ENCODE data around the gene UBE4A.

UBE4A gene, protein sequence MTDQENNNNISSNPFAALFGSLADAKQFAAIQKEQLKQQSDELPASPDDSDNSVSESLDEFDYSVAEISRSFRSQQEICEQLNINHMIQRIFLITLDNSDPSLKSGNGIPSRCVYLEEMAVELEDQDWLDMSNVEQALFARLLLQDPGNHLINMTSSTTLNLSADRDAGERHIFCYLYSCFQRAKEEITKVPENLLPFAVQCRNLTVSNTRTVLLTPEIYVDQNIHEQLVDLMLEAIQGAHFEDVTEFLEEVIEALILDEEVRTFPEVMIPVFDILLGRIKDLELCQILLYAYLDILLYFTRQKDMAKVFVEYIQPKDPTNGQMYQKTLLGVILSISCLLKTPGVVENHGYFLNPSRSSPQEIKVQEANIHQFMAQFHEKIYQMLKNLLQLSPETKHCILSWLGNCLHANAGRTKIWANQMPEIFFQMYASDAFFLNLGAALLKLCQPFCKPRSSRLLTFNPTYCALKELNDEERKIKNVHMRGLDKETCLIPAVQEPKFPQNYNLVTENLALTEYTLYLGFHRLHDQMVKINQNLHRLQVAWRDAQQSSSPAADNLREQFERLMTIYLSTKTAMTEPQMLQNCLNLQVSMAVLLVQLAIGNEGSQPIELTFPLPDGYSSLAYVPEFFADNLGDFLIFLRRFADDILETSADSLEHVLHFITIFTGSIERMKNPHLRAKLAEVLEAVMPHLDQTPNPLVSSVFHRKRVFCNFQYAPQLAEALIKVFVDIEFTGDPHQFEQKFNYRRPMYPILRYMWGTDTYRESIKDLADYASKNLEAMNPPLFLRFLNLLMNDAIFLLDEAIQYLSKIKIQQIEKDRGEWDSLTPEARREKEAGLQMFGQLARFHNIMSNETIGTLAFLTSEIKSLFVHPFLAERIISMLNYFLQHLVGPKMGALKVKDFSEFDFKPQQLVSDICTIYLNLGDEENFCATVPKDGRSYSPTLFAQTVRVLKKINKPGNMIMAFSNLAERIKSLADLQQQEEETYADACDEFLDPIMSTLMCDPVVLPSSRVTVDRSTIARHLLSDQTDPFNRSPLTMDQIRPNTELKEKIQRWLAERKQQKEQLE

DNA sequence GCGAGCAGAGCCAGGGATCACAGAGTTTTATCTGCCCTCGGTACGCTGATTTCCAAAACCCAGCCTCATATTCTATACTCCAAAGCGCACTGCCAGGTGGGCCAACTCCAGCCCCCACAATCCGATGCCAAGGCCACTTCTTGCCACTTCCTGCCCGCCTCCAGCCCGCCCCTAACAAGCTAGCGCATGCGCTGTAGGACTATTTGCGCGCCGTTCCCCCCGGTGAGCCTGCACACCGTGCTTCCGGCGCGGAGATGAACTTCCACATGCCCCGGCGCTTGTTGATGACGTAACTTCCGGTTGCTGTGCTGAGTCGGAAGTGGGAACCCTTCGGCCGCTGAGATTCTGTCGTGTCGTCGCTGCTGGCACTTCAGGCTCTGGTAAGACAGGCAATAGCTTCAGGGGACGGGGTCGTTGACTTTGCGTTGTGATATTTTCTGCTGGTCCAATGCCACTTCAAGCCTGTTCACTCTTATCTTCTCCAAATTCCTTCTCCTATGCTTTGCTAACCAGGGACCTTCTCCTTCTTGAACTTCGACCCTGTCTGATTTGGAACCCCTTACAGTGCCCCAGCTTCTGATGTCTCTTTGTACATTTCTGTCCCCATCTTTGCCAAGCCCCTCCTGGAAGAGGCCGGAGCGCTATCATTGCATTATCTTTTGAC lies at the start of gene UBE4A:
Gene UBE4A, plus strand, starts transcription at position 306 of the 664 bp plus-strand sequence. CDS start 5,481 bp downstream, outside the sequence.
- peak; percentile 98 for DNase-seq (ENCODE audit: low spot score)

DNA sequence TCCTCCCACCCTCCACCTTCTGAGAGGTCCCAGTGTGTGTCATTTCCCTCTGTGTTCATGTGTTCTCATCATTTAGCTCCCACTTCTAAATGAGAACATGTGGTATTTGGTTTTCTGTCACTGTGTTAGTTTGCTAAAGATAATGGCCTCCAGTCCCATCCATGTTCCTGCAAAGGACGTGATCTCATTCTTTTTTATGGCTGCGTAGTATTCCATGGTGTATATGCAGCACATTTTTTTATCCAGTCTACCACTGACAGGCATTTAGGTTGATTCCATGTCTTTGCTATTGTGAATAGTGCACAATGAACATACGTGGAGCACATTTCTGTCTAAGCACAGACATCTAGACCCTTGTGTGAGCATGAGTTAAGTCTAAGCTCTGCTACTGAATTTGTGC lies 49.1 kb upstream of the UBE4A start:
- no peak for DNase-seq (ENCODE audit: low spot score)

DNA sequence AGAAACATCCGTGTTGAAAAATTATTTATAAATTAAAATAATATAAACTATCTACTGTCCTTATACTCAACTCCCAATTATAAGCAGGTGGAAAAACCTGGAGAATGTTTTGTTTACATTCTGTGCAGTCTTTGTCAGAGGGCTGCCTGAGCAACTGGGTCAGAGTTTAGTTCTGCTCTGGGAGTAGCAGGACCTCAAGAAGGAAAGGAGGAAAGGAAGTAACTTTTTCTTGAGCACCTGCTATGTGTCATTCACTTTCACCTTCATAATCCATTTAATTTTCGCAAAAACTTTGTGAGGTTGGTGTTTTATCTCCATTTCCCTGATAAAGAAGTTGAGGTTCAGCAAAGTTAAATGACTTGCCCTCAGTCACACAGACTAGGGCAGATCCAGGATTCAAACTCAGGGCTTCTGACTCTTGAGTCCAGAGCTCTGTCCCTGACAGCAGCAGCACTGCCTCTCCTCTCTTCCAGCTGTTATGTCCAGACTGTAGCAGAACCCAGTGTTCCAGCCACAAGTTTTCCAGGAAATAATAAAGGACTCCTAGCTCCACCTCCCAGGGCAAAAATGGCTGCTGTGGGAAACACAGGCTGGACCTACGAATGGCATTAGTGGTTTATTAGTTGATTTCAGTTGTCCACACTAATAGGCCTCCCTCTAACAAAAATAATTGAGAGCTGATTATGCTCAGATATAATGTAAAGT lies 48.5 kb upstream of the UBE4A start:
- DNase-seq (ENCODE audit: low spot score), result no peak

DNA sequence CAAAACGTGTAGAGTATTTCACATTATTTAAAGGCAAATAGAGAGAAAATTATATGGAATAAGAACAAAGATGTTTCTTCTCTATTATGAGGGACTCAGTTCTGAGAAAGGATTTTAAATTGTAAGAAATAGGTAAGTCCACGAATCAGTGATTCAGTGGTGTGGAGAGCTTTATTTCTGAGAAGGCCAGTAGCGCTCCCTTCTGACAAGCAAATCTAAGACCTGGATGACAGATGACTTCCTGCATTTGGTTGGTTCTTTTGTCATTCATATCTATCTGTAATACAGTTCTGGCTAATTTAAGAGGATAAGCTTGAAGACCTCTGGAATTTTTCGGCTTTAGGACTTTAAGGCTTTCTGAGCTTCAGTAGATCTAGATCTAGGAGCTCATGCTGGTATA lies 47.9 kb upstream of the UBE4A start:
- peak; percentile 66 for DNase-seq (ENCODE audit: low spot score)

DNA sequence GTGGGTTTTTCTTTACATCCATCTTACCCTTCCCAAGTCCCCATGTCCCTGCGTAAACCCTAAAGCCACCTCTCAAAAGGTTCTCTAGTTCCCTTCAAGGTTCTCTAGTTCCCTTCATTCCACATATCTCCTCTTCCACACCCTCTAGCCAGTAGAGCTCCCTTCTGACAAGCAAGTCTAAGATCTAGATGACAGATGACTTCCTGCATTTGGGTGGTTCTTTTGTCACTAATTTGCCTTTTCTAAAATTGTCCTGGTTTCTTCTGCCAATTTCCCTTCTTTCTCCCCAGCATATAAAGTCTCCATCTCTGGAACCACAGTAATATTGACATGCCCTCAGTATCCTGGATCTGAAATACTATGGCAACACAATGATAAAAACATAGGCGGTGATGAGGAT lies 47.1 kb upstream of the UBE4A start:
- no peak for DNase-seq (ENCODE audit: low spot score)

DNA sequence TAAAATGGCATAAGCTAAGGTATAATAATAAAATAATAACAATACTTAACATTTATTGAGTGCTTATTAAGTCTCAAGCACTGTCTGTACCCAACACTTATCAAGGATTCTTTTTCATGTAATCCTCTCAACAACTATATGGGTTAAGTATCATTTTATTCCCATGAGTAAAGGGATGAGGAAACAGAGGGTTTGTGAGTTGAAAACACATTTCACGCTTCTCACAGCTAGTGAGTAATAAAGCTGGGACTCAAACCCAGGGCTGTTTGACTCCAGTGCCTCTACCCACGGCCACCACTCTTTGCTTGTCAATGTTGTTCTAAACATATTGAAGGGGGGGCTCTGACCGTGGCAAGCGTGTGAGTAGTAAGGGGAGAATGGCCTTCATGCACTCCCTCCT lies 46.2 kb upstream of the UBE4A start:
- no peak for DNase-seq (ENCODE audit: low spot score)

DNA sequence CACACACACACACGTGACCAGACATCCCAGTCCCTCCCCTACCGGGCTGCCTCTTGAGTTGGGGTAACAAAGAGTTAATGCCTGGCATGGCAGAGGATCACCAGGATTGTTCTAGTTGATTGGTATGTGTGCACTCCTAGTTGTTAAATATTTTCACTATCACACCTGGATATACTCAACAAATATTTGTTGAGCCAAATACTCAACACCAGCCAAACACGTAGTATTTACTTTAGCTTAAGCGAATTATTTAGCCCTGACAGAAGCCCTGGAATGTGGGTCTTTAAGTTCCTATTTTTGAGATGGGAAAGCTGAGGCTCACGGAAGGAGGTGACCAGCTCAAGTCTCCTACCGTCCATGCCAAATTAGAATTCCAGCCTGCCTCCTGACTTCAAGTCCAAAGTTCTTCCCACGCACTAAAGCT lies 44.4 kb upstream of the UBE4A start:
- no peak for DNase-seq (ENCODE audit: low spot score)

DNA sequence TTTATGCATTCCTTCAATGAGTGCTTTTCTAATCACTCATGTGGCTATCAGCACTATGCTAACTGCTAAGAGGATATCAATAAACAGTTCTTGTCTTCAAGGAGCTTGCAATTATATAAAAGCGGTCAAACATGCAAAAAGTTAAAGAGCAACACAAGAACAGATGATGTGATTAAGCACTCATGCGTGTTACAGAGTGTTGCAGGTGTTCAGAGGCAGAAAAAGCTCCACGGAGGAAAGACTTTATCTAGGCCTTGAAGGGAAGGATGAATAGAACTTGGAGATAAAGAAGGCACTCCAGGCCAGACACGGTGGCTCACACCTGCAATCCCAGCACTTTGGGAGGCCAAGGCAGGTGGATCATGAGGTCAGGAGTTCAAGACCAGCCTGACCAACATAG lies 41.3 kb upstream of the UBE4A start:
- no peak for DNase-seq (ENCODE audit: low spot score)

DNA sequence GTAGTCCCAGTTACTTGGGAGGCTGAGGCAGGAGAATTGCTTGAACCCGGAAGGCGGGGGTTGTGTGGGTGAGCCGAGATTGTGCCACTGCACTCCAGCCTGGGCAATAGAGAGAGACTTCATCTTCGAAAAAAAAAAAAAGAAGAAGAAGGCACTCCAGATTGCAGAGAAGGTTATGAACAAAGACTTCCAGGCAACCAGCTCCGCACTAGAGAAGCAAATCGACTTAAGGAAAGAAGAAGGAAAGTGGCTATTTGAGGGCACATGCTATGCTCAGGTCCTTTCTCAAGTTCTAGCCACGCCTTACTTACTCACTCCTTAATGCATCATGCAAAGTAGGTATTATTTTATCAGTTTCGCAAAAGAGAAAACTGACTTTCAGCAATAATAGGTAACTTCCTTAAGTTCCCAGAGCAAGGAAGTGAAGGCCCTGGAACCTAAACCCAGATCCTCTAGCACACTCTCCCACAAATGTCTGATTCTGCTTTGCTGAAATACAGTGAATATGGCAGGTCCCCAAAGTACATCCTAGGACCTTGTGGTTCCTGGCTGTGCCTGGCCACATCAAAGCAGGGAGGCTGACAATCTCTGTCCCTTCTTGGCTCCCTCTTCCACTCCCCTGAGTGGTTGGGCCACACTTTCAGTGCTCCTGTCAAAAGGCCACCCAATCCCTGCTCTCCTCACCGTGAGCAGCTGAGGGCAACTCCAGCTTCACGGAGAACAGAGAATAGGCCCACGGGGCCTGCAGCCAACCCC lies 40.6 kb upstream of the UBE4A start:
- no peak for DNase-seq (ENCODE audit: low spot score)

DNA sequence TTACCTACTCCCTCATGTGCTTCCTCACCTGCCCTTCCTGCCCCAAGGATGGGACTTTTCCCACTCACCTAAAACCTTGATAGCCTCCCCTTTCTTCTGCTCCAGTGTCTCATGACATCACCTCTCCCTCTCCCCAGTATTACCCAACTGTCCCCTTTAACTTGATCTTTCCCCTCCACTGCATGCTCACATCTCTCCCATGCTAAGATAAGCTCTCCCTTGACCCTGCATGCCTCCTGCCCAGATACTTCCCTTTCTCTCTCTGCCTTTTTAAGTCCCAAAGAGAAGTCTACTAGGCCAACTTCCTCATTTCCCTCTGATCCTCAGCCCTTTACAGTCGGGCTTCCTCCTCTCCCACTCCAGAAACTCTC lies 40.1 kb upstream of the UBE4A start:
- DNase-seq (ENCODE audit: low spot score), result no peak

DNA sequence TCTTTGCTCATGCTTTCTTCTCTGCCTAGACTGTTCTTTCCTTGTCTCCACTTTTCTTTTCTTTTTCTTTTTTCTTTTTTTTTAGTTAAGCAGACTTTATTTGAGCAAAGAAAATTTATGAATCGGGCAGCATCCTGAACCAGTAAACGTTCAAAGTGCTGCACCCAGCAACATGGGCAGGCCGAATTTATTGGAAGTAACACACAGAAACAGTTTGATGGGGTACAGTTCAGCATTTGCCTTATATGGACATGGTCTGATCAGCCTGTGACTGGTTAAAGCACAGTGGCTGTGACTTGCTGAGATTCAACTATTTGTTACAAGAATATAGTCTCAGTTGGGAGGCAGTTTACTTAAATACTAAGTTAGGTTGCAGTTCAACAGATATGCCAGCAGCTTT lies 38.9 kb upstream of the UBE4A start:
- DNase-seq (ENCODE audit: low spot score), result no peak

DNA sequence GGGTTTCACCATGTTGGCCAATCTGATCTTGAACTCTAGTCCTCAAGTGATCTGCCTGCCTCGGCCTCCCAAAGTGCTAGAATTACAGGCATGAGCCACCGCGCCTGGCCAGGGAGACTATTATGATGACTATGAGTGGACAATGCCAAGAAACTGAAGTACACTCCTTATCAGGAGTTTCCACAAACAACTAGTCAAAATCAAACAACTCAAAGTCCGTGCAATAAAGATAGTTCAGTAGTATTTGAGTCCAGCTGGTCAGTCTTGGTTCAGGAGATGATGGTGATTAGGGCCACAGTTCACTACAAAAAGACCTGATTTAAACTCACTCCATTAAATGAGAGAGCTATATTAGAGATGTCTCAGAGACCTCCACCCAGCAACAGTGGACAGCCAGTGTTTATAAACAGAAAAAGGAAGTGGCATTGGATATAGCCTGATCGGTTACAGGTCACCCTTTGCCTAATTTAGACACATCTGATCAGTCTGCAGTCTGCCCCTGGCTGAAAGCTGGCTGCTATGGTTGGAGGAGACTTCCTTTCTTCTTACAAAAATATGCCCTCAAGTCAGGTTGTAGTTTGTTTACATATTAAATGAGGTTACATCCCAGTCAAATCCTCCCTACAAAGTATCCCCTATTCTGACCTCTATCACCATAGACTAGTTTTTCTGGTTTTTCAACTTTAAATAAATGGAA lies 37.9 kb upstream of the UBE4A start:
- DNase-seq (ENCODE audit: low spot score), result no peak

DNA sequence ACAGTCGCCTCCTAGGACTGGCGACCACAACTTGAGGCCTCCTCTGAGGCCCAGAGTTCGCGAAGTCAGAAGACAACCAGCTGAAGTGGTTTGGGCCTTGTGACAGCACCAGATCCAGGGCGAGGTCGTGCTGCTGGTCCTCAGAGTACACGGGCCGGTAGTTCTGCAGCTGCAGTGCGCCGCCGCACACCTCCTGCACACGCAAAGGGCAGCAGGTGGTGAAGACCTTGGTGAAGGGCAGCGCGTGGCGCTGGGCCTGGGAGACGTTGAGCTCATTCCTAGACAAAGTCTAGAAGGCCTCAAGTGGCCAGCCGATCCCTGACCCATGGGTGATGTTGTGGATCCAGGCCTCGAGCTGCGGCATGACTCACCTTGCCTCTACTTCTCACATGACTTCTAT lies 36.7 kb upstream of the UBE4A start:
- DNase-seq (ENCODE audit: low spot score), result no peak

DNA sequence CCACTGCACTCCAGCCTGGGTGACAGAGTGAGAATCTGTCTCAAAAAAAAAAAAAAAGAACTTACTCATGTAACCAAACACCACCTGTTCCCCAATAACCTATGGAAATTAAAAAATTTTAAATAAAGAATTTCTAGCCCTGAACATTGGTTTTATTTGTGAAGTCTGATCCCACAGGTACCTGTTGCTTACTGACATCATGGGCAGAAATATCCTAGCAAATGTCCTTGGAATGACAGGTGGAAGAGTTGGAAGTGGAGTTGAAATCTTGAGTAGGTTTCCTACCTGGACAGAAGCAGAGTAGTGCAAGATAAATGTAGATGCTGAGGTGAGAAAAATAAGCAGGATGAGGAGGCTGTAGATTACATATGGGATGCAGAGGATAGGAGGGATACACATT lies 34.1 kb upstream of the UBE4A start:
- no peak for DNase-seq (ENCODE audit: low spot score)

DNA sequence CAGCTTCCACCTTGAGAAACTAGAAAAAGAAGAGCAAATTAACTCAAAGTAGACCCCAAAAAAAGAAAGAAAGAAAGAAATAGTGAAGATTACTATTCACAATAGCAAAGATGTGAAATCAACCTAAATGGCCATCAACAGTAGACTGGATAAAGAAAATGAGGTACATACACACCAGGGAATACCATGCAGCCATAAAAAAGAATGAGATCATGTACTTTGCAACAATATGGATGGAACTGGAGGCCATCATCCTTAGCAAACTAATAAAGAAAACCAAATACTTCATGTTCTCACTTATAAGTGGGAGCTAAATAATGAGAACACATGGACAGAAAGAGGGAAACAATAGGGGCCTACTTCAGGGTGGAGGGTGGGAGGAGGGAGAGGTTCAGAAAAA lies 30.7 kb upstream of the UBE4A start:
- DNase-seq (ENCODE audit: low spot score), result no peak

DNA sequence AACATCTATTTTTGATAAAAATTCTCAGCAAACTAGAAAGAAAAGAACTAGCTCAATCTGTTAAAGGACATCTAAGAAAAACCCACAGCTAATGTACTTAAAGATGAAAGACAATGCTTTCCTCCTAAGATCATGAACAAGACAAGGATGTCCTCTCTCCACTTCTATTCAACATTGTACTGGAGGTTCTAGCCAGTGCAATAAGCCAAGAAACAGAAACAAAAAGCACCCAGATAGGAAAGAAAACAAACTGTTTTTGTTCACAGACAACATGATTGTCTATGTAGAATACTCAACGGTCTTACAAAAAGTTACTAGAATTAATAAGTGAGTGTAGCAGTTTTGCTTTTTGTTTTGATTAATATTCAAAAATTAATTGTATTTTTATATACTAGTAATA lies 24.7 kb upstream of the UBE4A start:
- no peak for DNase-seq (ENCODE audit: low spot score)

DNA sequence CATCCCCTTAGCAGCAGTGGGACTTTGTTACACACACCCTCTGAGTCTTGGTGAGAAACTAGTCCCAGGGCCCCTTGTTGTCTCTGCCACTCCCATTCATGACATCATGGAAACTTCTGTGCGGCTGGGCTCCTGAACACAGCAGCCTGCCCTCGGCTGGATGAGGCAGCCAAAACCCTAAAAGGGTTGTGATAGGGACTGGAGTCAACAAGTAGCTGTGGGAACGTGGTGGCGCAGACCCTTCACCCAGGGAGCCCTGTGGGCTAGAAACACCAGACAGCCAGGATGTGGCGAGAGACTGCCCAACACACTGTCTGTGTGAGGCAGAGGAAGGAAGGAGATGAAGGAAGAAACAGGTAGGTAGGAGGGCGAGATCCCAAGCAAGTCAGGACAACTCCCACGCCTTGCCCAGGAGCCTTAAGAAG lies 20.8 kb upstream of the UBE4A start:
- peak; percentile 91 for DNase-seq (ENCODE audit: low spot score)

DNA sequence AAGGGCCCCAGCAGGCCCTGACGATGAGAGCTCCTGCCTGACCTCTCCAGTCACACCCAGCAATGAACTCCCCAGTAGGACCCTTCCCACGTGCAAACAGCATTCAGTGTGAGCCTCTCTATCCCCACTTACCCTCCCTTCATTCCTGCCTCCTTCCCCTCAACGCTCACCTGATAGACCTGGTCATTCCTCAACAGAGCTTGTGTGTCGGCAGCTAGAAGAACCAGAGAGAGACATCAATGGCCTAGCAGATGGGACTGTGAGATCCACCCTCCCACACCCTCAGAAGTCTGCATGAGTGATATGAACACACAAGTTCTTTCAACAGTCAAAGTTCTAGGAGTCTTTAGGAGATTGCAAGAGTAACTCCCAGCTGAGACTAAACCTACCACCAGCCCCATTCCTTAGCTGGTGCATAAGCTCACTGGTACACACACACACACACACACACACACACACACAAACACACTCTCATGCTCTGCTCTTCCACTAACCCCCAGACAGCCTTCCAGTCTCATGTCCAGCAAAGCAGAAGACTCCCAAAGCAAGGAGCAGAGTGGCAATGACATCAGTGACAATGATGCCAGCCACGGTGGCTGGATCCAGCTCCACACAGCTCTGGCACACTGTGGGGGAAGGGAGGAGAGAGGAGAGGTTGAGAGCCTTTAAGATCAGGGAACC lies 20.0 kb upstream of the UBE4A start:
- DNase-seq (ENCODE audit: low spot score), result no peak

DNA sequence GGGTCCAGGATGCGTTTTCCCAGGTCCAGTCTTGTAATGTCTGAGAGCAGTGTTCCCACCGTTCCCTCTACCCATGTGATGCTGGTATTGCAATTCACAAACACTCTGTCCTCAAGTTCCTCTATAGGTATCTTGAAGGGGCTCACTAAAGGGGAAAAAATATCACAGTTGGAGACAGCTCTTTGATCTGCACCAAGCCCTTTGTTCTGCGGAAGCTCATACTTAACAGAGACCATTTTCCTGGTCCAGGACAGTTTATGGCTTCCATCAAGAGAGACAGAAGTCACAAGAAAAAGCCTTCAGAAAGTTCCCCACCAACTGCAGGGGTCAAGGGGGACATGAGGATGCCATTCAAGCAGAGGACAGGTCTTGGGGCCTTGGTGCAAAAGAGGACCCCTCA lies 19.0 kb upstream of the UBE4A start:
- DNase-seq (ENCODE audit: low spot score), result no peak

DNA sequence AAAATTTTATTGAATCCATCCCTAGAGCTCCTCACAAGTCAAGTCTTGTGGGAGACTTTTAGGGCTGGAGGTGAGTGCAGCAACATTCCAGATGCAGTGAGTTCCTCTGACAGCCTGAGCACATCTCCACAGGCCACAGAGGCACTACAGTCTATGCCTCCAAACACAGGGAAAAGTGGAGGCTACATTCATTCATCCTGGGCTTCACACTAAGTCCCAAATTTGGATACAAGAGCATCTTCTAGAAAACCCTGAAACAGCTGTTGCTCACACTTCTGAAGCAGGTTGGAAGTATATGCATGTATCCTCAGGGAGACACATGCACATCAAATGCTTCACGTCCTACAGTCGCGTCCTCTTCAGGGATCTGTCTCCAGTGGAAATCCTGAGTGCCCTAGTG lies 18.1 kb upstream of the UBE4A start:
- DNase-seq (ENCODE audit: low spot score), result no peak
